K562 (cell line): ENCODE measurements around the gene ASPRV1. TPM values are rescaled to one million over a fixed set of nuclear protein-coding genes. Genes with fewer than 3 reads are reported as not detected.

Source experiments
- DIDO1 ChIP-seq: fragments of 450-650 bp; IDR thresholded peaks from 2 replicates; pipeline ENCODE4 v1.6.1; 2016; ENCODE audit warnings: low read depth, missing biosample characterization, missing genetic modification characterization
- EZH2 ChIP-seq: IDR thresholded peaks from 2 replicates; pipeline ENCODE4 v1.6.1; 2012; ENCODE audit warnings: low read depth, mild to moderate bottlenecking, inconsistent platforms, low read length, borderline replicate concordance
- JUND ChIP-seq, 2 experiments: IDR thresholded peaks; 2 replicates in 1 of 2; 3 replicates in 1 of 2; pipeline ENCODE4 v1.6.1; 2011; ENCODE audit warnings: borderline replicate concordance in 2 of 2, low read depth in 2 of 2, low read length in 2 of 2, improper control_type of control experiment in 1 of 2, missing biosample characterization in 1 of 2, missing genetic modification characterization in 1 of 2, missing genetic modification reagents in 1 of 2
- KLF1 ChIP-seq: fragments of 450-650 bp; IDR thresholded peaks from 2 replicates; pipeline ENCODE4 v1.6.1; 2016; ENCODE audit warnings: missing genetic modification characterization, missing compliant biosample characterization
- L3MBTL2 ChIP-seq: fragments of 450-650 bp; IDR thresholded peaks from 2 replicates; pipeline ENCODE4 v1.6.1; 2016; ENCODE audit warnings: mild to moderate bottlenecking, moderate library complexity
- NCOR1 ChIP-seq: fragments of 450-650 bp; IDR thresholded peaks from 2 replicates; pipeline ENCODE4 v1.6.1; 2016; ENCODE audit warnings: mild to moderate bottlenecking, moderate library complexity
- PHF8 ChIP-seq: fragments of 200-600 bp; sonication (generic); IDR thresholded peaks from 2 replicates; pipeline ENCODE4 v1.6.1; 2012; ENCODE audit warnings: mixed run types, mild to moderate bottlenecking, inconsistent platforms, low read length, moderate library complexity, borderline replicate concordance
- SMAD2 ChIP-seq: fragments of 150-350 bp; IDR thresholded peaks from 2 replicates; pipeline ENCODE4 v1.6.1; 2014; ENCODE audit warnings: low read depth, mild to moderate bottlenecking, low read length
- polyA plus RNA-seq, 8 experiments: library from polyadenylated mRNA; depleted of rRNA in 4 of 8; stranded (reverse) in 5 of 8; unstranded in 3 of 8; fragments of >200 nt; fragmentation: Nextera tagmentation in 2 of 8; fragmentation: Illumina TruSeq in 1 of 8; extraction: Ambion mirVana in 2 of 8; extraction: Trizol in 1 of 8; gene quantifications; 2 replicates each; pipeline versions ENCODE4 v1.2.1 to v1.2.3, GENCODE V29; 2011 to 2014; ENCODE audit warnings: inconsistent platforms in 1 of 8, missing spikeins in 1 of 8
- total RNA-seq, 7 experiments: library from RNA; depleted of rRNA in 6 of 7; stranded (reverse); fragments of >200 nt in 6 of 7; fragmentation: Illumina TruSeq in 2 of 7; extraction: Trizol in 2 of 7; gene quantifications; 2 replicates each; pipeline versions ENCODE4 v1.2.1 to v1.2.3, GENCODE V29; 2011 to 2021; ENCODE audit warnings: low replicate concordance in 1 of 7
- TF ChIP-seq, protein P1 (sequence below): fragments of 250-450 bp; sonication (Bioruptor Pico); IDR thresholded peaks from 2 replicates; pipeline ENCODE4 v1.4.0; 2020

The ASPRV1 gene
- total and polyA plus RNA-seq, 9 of the 15 experiments (the other 6 are each of a cell fraction or from before 2014, with no cell fraction given) = 0.17 to 0.72 (median 0.47) TPM; not detected in 1

DNA sequence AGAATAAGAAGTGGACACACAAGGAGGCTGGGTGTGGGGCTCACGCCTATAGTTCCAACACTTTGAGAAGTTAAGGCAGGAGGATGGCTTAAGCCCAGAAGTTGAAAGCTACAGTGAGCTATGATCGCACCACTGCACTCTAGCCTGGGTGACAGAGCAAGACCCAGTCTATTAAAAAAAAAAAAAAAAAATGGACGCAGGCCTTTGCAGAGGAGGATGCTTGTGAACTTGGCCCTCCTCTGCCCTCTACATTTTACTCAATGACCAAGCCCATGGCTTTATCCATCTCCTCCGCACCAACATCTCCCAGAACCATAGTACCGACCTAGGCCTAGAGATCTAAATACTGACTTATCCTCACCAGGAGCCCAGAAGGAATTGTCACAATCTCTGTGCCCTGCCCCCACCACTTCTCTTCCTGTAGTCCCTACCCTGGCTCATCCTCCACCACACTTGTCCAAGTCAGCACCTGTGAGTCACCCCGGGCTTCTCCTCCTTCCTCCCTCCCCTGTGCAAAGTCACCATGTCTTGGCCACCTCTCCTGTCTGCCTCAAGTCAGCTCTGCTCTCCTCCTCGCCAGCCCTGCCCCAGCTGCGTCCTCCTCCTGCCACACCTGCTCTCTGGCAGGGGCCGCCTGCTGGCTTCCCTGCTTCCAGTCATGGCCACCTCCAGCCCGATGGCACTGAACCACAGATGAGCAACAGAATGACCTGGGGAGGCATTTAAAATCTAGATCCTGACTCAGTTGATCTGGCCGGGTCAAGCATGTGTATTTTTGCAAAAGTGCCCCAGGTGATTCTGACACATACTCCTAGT, 35.8 kb upstream of the ASPRV1 start (continued):
- TF ChIP-seq PHF8 (no peak; the same call in 1 of the 2 replicates), NCOR1 (0 out of 2 replicates have a peak, but pooled peaks have one; percentile 22), DIDO1 (tag) (no peak), EZH2 (no peak), L3MBTL2 (no peak; the same call in 1 of the 2 replicates), KLF1 (no peak), JUND (IDR thresholded peaks at IDR 0.05; ENCODE audit: borderline replicate concordance, low read depth, low read length) (peak; percentile 96), JUND (tag; IDR thresholded peaks at IDR 0.05; ENCODE audit: borderline replicate concordance, low read depth, low read length) (peak; percentile 92; the same call in 2 of the 3 replicates), SMAD2 (no peak)
- TF ChIP-seq, protein P1, sequence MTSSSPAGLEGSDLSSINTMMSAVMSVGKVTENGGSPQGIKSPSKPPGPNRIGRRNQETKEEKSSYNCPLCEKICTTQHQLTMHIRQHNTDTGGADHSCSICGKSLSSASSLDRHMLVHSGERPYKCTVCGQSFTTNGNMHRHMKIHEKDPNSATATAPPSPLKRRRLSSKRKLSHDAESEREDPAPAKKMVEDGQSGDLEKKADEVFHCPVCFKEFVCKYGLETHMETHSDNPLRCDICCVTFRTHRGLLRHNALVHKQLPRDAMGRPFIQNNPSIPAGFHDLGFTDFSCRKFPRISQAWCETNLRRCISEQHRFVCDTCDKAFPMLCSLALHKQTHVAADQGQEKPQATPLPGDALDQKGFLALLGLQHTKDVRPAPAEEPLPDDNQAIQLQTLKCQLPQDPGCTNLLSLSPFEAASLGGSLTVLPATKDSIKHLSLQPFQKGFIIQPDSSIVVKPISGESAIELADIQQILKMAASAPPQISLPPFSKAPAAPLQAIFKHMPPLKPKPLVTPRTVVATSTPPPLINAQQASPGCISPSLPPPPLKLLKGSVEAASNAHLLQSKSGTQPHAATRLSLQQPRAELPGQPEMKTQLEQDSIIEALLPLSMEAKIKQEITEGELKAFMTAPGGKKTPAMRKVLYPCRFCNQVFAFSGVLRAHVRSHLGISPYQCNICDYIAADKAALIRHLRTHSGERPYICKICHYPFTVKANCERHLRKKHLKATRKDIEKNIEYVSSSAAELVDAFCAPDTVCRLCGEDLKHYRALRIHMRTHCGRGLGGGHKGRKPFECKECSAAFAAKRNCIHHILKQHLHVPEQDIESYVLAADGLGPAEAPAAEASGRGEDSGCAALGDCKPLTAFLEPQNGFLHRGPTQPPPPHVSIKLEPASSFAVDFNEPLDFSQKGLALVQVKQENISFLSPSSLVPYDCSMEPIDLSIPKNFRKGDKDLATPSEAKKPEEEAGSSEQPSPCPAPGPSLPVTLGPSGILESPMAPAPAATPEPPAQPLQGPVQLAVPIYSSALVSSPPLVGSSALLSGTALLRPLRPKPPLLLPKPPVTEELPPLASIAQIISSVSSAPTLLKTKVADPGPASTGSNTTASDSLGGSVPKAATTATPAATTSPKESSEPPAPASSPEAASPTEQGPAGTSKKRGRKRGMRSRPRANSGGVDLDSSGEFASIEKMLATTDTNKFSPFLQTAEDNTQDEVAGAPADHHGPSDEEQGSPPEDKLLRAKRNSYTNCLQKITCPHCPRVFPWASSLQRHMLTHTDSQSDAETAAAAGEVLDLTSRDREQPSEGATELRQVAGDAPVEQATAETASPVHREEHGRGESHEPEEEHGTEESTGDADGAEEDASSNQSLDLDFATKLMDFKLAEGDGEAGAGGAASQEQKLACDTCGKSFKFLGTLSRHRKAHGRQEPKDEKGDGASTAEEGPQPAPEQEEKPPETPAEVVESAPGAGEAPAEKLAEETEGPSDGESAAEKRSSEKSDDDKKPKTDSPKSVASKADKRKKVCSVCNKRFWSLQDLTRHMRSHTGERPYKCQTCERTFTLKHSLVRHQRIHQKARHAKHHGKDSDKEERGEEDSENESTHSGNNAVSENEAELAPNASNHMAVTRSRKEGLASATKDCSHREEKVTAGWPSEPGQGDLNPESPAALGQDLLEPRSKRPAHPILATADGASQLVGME (CRISPR knock-in tag) = no peak
